ENCODE results near the gene ZNF883.

- TF ChIP-seq CTCF (IDR thresholded peaks at IDR 0.05; ENCODE audit: extremely low read depth in 1 of 2, insufficient read depth in 1 of 2, low read depth in 1 of 2, low read length in 2 of 2) (peak in 1 of 2 donors; percentile 40), POLR2A (IDR thresholded peaks at IDR 0.05; ENCODE audit: low read depth, low read length) (no peak), EZH2 (IDR thresholded peaks at IDR 0.05; ENCODE audit: borderline replicate concordance, low read depth, low read length, severe bottlenecking) (no peak), MAX (IDR thresholded peaks at IDR 0.05; ENCODE audit: insufficient read depth, insufficient read length) (no peak)
Measured at GRCh38 chr9:112945620-112946208, 66.3 kb downstream of the ZNF883 start.

Data from endothelial cell of umbilical vein (primary cell).